K562 (cell line): ENCODE results near the gene MYOM3. TPM values are rescaled to one million over a fixed set of nuclear protein-coding genes. Genes with fewer than 3 reads are reported as not detected.

Experiments used
- ATAC-seq: fragments of 200-7000 bp; cut with Tn5 transposase; 3 replicates; pipeline ENCODE4 v1.9.1; 2020; ENCODE audit warnings: moderate library complexity
- BruUV-seq: library from RNA; stranded (reverse); fragments of 400-500 nt; replicated peaks from 2 replicates; lab custom pipeline; 2021; lab: Mats Ljungman, UMichigan
- CTCF ChIA-PET: fragments of 300-600 bp; formaldehyde crosslinking; extraction: SDS; loops from one replicate; lab custom pipeline; 2021; ENCODE audit warnings: low intra/inter-chr PET ratio; lab: Yijun Ruan, JAX
- POLR2A ChIA-PET: fragments of 300-600, 350-650 bp; sonication (Branson Sonifier 250); formaldehyde crosslinking; extraction: SDS; loops from one replicate; lab custom pipeline; 2021; ENCODE audit warnings: antibody characterized with exemption, inconsistent platforms; lab: Yijun Ruan, JAX
- DNase-seq, 4 experiments: peaks; one replicate each; pipeline versions ENCODE4 v3.0.0 to v3.0.0-alpha.2; 2011 to 2018; ENCODE audit warnings: low spot score in 3 of 4, mixed read lengths in 3 of 4; ENCODE audit errors: extremely low read depth in 1 of 4
- FAIRE-seq: peaks from 2 replicates; lab custom pipeline; 2011; peaks lifted over from hg19 to GRCh38; lab: Jason Lieb, UNC
- H2AFZ ChIP-seq: 2 replicates; pipeline ENCODE4 v1.6.0; 2011; ENCODE audit warnings: low read depth, low read length, control low read depth, inconsistent platforms
- H3K27ac ChIP-seq: fragments of 200-600 bp; 3 replicates; pipeline ENCODE4 v1.8.0; 2011; ENCODE audit warnings: low read depth, mild to moderate bottlenecking, control low read depth, inconsistent platforms, low read length, moderate library complexity, mixed read lengths; ENCODE audit errors: extremely low read depth
- H3K27me3 ChIP-seq, 2 experiments: fragments of 300-600 bp in 1 of 2; 2 replicates in 1 of 2; 3 replicates in 1 of 2; pipeline versions ENCODE4 v1.6.0 to v1.8.0; 2011; ENCODE audit warnings: inconsistent platforms in 2 of 2, low read length in 2 of 2, mild to moderate bottlenecking in 1 of 2, mixed read lengths in 1 of 2, moderate library complexity in 1 of 2; ENCODE audit not compliant: control insufficient read depth in 2 of 2, insufficient read depth in 2 of 2
- H3K36me3 ChIP-seq: fragments of 300-600 bp; 3 replicates; pipeline ENCODE4 v1.8.0; 2011; ENCODE audit warnings: mild to moderate bottlenecking, low read length, inconsistent platforms; ENCODE audit not compliant: control insufficient read depth, insufficient read depth
- H3K4me1 ChIP-seq, 2 experiments: fragments of 200-600 bp in 1 of 2; replicated peaks in 1 of 2; 2 replicates in 1 of 2; 3 replicates in 1 of 2; pipeline versions ENCODE4 v1.5.1 to v1.8.0; 2011; ENCODE audit warnings: inconsistent platforms in 2 of 2, low read length in 2 of 2, mild to moderate bottlenecking in 1 of 2, mixed read lengths in 1 of 2, moderate library complexity in 1 of 2; ENCODE audit not compliant: control insufficient read depth in 2 of 2, insufficient read depth in 2 of 2
- H3K4me2 ChIP-seq: 2 replicates; pipeline ENCODE4 v1.6.1; 2011; ENCODE audit warnings: low read length, control low read depth, inconsistent platforms, mixed read lengths; ENCODE audit not compliant: insufficient read depth
- H3K4me3 ChIP-seq: fragments of 200-600 bp; sonication (generic), shearing (Covaris generic); 2 replicates; pipeline ENCODE4 v1.5.1; 2016; ENCODE audit warnings: control low read depth, inconsistent platforms
- H3K79me2 ChIP-seq: fragments of 200-600 bp; 3 replicates; pipeline ENCODE4 v1.8.0; 2011; ENCODE audit warnings: low read length, inconsistent platforms; ENCODE audit not compliant: control insufficient read depth, insufficient read depth
- H3K9ac ChIP-seq, 2 experiments: 2 replicates each; pipeline versions ENCODE4 v1.6.0 to v1.6.1; 2011; ENCODE audit warnings: low read depth in 2 of 2, low read length in 2 of 2, control low read depth in 1 of 2, inconsistent platforms in 1 of 2, mild to moderate bottlenecking in 1 of 2, mixed read lengths in 1 of 2; ENCODE audit not compliant: insufficient read depth in 1 of 2
- H3K9me1 ChIP-seq: one replicate; pipeline ENCODE4 v1.6.0; 2011; ENCODE audit warnings: inconsistent platforms, mild to moderate bottlenecking, low read length, moderate library complexity; ENCODE audit not compliant: control insufficient read depth, insufficient read depth
- H3K9me3 ChIP-seq: replicated peaks from 2 replicates; pipeline ENCODE4 v1.5.1; 2011; ENCODE audit warnings: low read depth, low read length, inconsistent platforms; ENCODE audit not compliant: control insufficient read depth, insufficient read depth
- H4K20me1 ChIP-seq: replicated peaks from 2 replicates; pipeline ENCODE4 v1.6.1; 2011; ENCODE audit warnings: low read length, inconsistent platforms, mixed read lengths; ENCODE audit not compliant: control insufficient read depth, insufficient read depth
- EWSR1 ChIP-seq: fragments of 450-650 bp; IDR thresholded peaks from 2 replicates; pipeline ENCODE4 v1.6.1; 2018; ENCODE audit warnings: borderline replicate concordance, mild to moderate bottlenecking, low read depth, moderate library complexity; ENCODE audit not compliant: partially characterized antibody
- KAT2B ChIP-seq: IDR thresholded peaks from one replicate; pipeline ENCODE4 v1.6.1; 2012; ENCODE audit warnings: low read depth, mild to moderate bottlenecking, control low read depth, inconsistent platforms, low read length, moderate library complexity
- KLF1 ChIP-seq: fragments of 450-650 bp; IDR thresholded peaks from 2 replicates; pipeline ENCODE4 v1.6.1; 2016; ENCODE audit warnings: missing genetic modification characterization, missing compliant biosample characterization
- MTA2 ChIP-seq: fragments of 450-650 bp; IDR thresholded peaks from 2 replicates; pipeline ENCODE4 v1.6.1; 2016; ENCODE audit warnings: low read depth
- NEUROD1 ChIP-seq: fragments of 150-350 bp; IDR thresholded peaks from 2 replicates; pipeline ENCODE4 v1.6.1; 2014; ENCODE audit warnings: borderline replicate concordance, low read length, low read depth; ENCODE audit not compliant: partially characterized antibody
- RCOR1 ChIP-seq, 2 experiments: IDR thresholded peaks; 2 replicates each; pipeline ENCODE4 v1.6.1; 2012; ENCODE audit warnings: low read depth in 2 of 2, low read length in 2 of 2, borderline replicate concordance in 1 of 2, improper control_type of control experiment in 1 of 2
- ZC3H4 ChIP-seq: sonication (generic); formaldehyde crosslinking; IDR thresholded peaks from 2 replicates; pipeline ENCODE4 v1.9.0; 2021; ENCODE audit warnings: missing genetic modification reagents, borderline replicate concordance
- ZNF140 ChIP-seq: fragments of 250-450 bp; sonication (Bioruptor Pico); IDR thresholded peaks from 2 replicates; pipeline ENCODE4 v1.8.0; 2021; ENCODE audit warnings: moderate library complexity, mild to moderate bottlenecking, inconsistent platforms
- WGBS: fragments of 100-300 bp; shearing (Covaris generic); methylation state at CpG from one replicate; pipeline ENCODE4 v1.1.6; 2016; ENCODE audit warnings: low coverage, mixed read lengths; ENCODE audit not compliant: insufficient coverage; ENCODE audit errors: missing lambda C conversion rate; 5-methylcytosine and 5-hydroxymethylcytosine counted together
- in situ Hi-C: fragments of 300-500 bp; cut with MboI; formaldehyde crosslinking; loops from 4 replicates; pipeline ENCODE4 v1.15.0; 2018; ENCODE audit warnings: inconsistent platforms, mixed read lengths
- intact Hi-C: fragments of 100-400 bp; cut with micrococcal nuclease; formaldehyde crosslinking; loops from 2 replicates; pipeline ENCODE4 v1.14.2; 2022
- polyA plus RNA-seq, 8 experiments: library from polyadenylated mRNA; depleted of rRNA in 4 of 8; stranded (reverse) in 5 of 8; unstranded in 3 of 8; fragments of >200 nt; fragmentation: Nextera tagmentation in 2 of 8; fragmentation: Illumina TruSeq in 1 of 8; extraction: Ambion mirVana in 2 of 8; extraction: Trizol in 1 of 8; gene quantifications; 2 replicates each; pipeline versions ENCODE4 v1.2.1 to v1.2.3, GENCODE V29; 2011 to 2014; ENCODE audit warnings: inconsistent platforms in 1 of 8, missing spikeins in 1 of 8
- total RNA-seq, 7 experiments: library from RNA; depleted of rRNA in 6 of 7; stranded (reverse); fragments of >200 nt in 6 of 7; fragmentation: Illumina TruSeq in 2 of 7; extraction: Trizol in 2 of 7; gene quantifications; 2 replicates each; pipeline versions ENCODE4 v1.2.1 to v1.2.3, GENCODE V29; 2011 to 2021; ENCODE audit warnings: low replicate concordance in 1 of 7
- TF ChIP-seq, protein P1 (sequence below), 3 experiments: IDR thresholded peaks in 2 of 3; conservative IDR thresholded peaks in 1 of 3; 2 replicates each; pipeline ENCODE4 v1.5.1; 2011 to 2012; ENCODE audit warnings: low read length in 3 of 3, mild to moderate bottlenecking in 3 of 3, control low read depth in 2 of 3, improper control_type of control experiment in 1 of 3, inconsistent platforms in 1 of 3, low read depth in 1 of 3, mixed read lengths in 1 of 3, moderate library complexity in 1 of 3; ENCODE audit not compliant: insufficient read depth in 2 of 3
- TF ChIP-seq, protein P2 (sequence below): fragments of 450-650 bp; IDR thresholded peaks from 2 replicates; pipeline ENCODE4 v1.6.1; 2016; ENCODE audit warnings: antibody characterized with exemption
- TF ChIP-seq, protein P3 (sequence below): fragments of 250-450 bp; sonication (Bioruptor Pico); IDR thresholded peaks from 2 replicates; pipeline ENCODE4 v1.5.0; 2020; ENCODE audit warnings: mild to moderate bottlenecking

MYOM3 gene
- total and polyA plus RNA-seq, 9 of the 15 experiments (the other 6 are each of a cell fraction or from before 2014, with no cell fraction given): 0.01 TPM; not detected in 8

DNA sequence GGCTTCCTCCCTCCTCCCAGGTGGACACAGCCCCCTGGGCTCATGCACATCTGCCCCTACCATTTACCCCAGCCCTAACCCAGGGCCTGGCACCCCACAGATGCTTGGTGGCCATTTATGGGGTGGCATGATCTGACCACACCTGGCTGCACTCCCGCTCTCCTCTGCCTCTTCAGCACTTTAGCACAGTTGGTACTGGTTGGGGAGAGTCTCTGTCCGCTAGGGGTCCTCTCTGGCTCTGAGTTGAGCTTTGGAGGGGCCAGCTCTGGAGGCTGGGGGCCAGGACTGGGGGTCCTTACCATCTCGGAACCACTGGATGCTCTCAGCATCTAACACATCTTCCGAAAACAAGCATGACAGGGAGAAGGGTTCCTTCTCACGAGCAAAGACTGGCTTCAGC lies 17.4 kb downstream of the MYOM3 start (continued):
- TF ChIP-seq, protein P1, sequence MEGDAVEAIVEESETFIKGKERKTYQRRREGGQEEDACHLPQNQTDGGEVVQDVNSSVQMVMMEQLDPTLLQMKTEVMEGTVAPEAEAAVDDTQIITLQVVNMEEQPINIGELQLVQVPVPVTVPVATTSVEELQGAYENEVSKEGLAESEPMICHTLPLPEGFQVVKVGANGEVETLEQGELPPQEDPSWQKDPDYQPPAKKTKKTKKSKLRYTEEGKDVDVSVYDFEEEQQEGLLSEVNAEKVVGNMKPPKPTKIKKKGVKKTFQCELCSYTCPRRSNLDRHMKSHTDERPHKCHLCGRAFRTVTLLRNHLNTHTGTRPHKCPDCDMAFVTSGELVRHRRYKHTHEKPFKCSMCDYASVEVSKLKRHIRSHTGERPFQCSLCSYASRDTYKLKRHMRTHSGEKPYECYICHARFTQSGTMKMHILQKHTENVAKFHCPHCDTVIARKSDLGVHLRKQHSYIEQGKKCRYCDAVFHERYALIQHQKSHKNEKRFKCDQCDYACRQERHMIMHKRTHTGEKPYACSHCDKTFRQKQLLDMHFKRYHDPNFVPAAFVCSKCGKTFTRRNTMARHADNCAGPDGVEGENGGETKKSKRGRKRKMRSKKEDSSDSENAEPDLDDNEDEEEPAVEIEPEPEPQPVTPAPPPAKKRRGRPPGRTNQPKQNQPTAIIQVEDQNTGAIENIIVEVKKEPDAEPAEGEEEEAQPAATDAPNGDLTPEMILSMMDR (IDR thresholded peaks at IDR 0.05 in 2 of 3, conservative IDR thresholded peaks at IDR 0.05 in 1 of 3; ENCODE audit: insufficient read depth in 2 of 3, low read depth in 1 of 3, low read length in 3 of 3): peak in 2 of 3 experiments; percentile 20 to 35; a peak in 1 of 6 replicates

DNA sequence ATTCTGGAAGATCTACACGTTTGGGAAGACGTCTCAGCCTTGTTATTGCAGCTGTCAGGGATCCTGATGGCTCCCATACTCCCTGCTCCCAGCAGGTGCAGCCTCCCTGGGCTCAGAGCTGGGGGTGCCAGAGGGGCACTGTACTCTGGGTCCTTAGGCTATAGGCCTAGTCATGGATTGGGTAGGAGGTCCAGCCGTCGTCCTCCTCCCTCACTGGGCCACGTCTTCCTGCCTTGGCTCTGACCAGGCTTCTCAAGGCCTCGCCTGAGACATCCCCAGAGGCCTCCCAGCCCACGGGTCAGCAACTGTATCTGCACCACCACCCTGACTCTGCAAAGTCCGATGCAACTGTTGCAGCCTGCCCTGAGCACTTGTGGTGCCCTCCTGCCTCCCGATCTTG lies 18.2 kb downstream of the MYOM3 start:
- CTCF ChIA-PET: no interaction called here
- Histone ChIP-seq H3K9ac (peak overlapping the region in 1 of 2 experiments; percentile 53; a peak in 2 of 4 replicates), H3K27ac (no peak overlapping the region), H4K20me1 (peaks cover 24% of the 10 kb centered on the region), H3K9me1 (peaks cover 5% of the 10 kb centered on the region)
- BruUV-seq: no TSS peak
- TF ChIP-seq, protein P2, sequence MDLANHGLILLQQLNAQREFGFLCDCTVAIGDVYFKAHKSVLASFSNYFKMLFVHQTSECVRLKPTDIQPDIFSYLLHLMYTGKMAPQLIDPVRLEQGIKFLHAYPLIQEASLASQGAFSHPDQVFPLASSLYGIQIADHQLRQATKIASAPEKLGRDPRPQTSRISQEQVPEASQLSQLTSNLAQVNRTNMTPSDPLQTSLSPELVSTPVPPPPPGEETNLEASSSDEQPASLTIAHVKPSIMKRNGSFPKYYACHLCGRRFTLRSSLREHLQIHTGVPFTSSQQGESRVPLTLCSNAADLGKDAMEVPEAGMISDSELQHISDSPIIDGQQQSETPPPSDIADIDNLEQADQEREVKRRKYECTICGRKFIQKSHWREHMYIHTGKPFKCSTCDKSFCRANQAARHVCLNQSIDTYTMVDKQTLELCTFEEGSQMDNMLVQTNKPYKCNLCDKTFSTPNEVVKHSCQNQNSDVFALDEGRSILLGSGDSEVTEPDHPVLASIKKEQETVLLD: no peak
- TF ChIP-seq NEUROD1 (no peak), EWSR1 (no peak), RCOR1 (IDR thresholded peaks at IDR 0.05; ENCODE audit: borderline replicate concordance in 1 of 2, low read depth in 2 of 2, low read length in 2 of 2) (no peak), MTA2 (no peak), KLF1 (tag) (no peak), KAT2B (no peak), ZNF140 (no peak), ZC3H4 (CRISPR knock-in tag) (no peak)
- TF ChIP-seq, protein P3, sequence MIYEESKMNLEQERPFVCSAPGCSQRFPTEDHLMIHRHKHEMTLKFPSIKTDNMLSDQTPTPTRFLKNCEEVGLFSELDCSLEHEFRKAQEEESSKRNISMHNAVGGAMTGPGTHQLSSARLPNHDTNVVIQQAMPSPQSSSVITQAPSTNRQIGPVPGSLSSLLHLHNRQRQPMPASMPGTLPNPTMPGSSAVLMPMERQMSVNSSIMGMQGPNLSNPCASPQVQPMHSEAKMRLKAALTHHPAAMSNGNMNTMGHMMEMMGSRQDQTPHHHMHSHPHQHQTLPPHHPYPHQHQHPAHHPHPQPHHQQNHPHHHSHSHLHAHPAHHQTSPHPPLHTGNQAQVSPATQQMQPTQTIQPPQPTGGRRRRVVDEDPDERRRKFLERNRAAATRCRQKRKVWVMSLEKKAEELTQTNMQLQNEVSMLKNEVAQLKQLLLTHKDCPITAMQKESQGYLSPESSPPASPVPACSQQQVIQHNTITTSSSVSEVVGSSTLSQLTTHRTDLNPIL (CRISPR knock-in tag): no peak
- TF ChIP-seq, all 486 proteins: peak for 0
- in situ Hi-C loops: no loop called here
- Histone ChIP-seq H3K9me3 (no peaks in the 10 kb centered on the region), H3K4me3 (no peak overlapping the region), H3K4me2 (no peak overlapping the region), H3K79me2 (no peaks in the 10 kb centered on the region), H3K4me1 (no peaks in the 10 kb centered on the region), H3K27me3 (peaks cover 42 to 99% of the 10 kb centered on the region in 2 experiments), H2AFZ (no peak overlapping the region), H3K36me3 (no peaks in the 10 kb centered on the region)
- DNase-seq (no peak), FAIRE-seq (no peak), ATAC-seq (no peak)
- WGBS: 3% methylated on average over 9 of the region's 9 CpGs
- intact Hi-C loops: no loop called here
- POLR2A ChIA-PET: interaction anchor here (0.7 kb wide), 1 partner anchor 129 kb away, joined by 3 read pairs; no protein-coding TSS in a partner anchor
